NCI-H460 (cell line): ENCODE measurements around the gene NXPH2. TPM values are rescaled to one million over a fixed set of nuclear protein-coding genes. Genes with fewer than 3 reads are reported as not detected.

ENCODE experiments used
- DNase-seq: peaks from one replicate; pipeline ENCODE4 v3.0.0-alpha.2; 2016; ENCODE audit warnings: low read depth; ENCODE audit errors: extremely low read depth
- polyA plus RNA-seq: library from polyadenylated mRNA; depleted of rRNA; stranded (reverse); fragments of >200 nt; gene quantifications from 2 replicates; pipeline ENCODE4 v1.2.3, GENCODE V29; 2014; cell fraction: nucleus; rRNA removed
- total RNA-seq: library from RNA; depleted of rRNA; stranded (reverse); fragments of >200 nt; shearing (Covaris generic); gene quantifications from 2 replicates; pipeline ENCODE4 v1.2.3, GENCODE V29; 2014; rRNA removed

Gene NXPH2
- 0.66 and 0.89 TPM in 2 replicates for total RNA-seq
- polyA plus RNA-seq: not detected in 2 replicates

GRCh38 chr2:138779781-138780445 lies at the start of gene NXPH2:
TSS of gene NXPH2 (minus strand) at chr2:138780390. CDS start at chr2:138780241, 149 bp downstream.
- DNase-seq: no peak

DNA sequence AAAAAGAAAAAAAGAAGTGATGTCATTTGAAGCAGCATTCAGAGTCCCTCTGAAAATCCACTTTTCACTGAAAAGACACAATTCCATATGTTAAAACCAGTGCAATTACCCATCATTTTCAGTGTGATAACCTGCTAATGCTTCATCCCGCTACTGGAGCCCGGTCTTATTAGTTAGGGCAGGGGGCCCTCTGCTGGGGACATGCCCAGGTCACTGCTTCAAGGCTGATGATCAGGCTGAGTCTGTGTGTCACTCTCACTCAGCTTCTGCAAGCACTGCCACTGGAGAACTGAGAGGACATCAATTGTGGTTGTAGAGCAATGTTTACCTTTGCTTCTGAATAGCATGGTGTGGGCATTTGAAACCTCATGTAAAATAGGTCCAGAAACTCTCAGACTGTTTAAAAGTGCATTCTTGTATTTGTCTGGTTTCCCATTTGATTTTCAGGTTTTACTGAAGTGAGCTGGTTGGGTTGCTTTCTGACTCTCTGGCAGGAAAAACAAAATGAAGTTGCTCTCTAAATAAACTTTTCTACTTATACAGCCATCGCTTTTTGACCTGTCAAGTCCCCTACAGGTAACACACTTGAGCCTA lies 49.2 kb upstream of the NXPH2 start:
- peak; percentile 61 for DNase-seq

DNA sequence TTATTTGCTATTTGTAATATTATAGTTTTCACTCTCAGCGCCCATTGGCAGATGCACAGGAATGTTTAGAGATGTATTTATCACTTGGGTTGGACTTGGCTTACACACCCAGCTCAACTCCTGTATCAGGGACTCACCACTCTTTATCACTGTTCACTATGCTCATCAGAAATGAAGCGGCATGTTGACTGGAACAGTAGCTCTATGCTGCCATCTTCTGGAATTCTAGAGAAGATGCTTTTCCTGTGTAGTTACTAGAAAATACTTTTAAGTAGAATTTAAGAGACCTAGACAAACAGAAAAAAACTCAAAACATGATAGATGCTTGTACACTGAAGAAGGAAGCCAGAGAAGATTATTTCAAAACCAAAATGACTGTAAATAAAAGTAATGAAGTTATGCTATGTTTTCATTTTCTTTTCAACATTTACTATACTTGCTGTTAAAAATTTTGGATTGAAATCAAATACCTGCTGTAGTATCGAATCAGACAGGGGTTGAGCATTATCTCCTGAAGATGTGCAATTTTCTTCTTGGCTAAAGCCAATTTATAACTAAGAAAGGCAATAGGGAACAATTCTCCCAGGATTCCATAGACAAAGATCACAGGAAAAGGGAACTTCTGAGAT lies 47.4 kb upstream of the NXPH2 start:
- DNase-seq: peak; percentile 77

DNA sequence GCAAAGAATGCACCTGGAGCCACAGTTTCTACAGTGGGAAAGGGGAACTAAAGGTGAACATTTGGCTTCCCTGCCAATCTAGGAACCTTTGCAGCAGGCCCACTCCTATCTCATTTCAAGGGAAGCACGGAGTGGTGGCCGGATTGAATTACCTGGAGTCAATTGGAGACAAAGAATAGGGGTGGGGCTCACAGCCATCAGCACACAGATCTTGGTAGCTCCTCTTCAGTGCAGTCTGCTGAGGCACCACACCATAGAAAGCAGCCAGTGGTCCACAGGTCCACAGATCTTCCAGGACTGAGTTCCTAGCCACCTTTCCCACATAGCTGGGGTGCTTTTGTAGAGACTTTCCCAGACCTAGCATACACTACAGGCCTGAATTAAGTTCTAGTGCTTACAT lies 43.5 kb upstream of the NXPH2 start:
- DNase-seq: no peak

- DNase-seq: no peak
Observed at GRCh38 chr2:138819964-138820363, 39.8 kb upstream of the NXPH2 start.

DNA sequence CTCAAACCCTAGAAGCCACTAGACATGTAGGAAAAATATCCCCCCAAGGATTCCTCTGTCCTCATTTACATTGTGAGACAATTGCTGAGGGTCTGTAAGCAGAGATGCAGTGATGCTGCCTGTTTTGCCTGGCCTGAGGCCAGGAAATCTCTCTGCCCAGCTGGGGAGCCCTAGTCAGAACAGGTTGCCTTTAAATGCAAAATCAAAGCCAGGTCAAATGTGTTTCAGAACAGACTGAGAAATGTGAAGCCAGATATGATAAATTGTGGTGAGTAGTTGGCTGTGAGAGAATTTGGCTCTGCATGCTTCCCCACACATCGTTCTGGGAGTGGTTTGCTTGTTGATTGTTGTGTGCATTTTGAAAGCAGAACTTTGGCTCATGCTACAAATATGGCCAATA lies 38.4 kb upstream of the NXPH2 start:
- no peak for DNase-seq

GRCh38 chr2:138814123-138814898 lies 34.1 kb upstream of the NXPH2 start:
- DNase-seq: no peak

- DNase-seq: no peak
Observed at GRCh38 chr2:138811431-138811830, 31.2 kb upstream of the NXPH2 start.

GRCh38 chr2:138794724-138795123 lies 14.5 kb upstream of the NXPH2 start:
- DNase-seq: no peak

GRCh38 chr2:138787053-138787666 lies 7.0 kb upstream of the NXPH2 start:
- peak; percentile 44 for DNase-seq

DNA sequence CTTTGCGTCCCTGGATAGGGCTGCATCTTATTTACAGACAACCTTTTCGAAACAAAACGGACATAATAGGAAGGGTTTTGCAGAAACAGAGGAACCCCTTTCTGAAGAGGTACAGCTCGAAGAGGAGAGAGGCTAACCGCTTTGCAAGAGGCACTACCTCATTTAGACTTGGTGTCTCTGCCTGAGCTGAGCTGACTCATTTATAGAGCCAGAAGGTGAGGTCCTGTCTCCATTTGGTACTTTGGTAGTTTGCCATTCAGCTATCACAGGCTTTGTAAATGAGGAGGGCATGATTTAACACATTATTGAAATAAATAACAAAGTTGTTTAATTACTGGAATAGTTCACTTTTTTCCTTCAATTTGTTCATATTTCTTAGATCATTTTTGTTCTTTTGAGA lies 2.2 kb upstream of the NXPH2 start:
- DNase-seq: no peak

- no peak for DNase-seq
Observed at GRCh38 chr2:138780908-138781307, 718 bp upstream of the NXPH2 start.

GRCh38 chr2:138780446-138780880 lies 273 bp upstream of the NXPH2 start:
- no peak for DNase-seq

DNA sequence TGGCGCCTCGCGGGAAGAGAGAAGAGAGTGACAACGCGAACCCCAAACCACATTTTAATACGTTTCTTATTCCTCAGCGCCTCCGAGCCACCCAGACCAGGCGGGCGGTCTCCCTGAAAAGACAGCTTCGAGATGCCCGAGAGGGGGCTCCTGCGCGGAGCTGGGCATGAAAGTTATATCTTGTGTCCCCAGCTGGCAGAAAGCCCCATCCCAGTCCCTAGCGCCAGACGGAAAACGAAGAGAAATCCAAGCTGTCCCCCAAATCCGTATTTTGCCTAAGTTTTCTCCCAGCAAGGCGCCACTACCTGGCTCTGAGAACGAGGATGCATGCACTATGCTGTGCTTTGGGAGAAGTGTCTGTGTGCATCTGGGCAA lies 797 bp downstream of the NXPH2 start:
- no peak for DNase-seq

DNA sequence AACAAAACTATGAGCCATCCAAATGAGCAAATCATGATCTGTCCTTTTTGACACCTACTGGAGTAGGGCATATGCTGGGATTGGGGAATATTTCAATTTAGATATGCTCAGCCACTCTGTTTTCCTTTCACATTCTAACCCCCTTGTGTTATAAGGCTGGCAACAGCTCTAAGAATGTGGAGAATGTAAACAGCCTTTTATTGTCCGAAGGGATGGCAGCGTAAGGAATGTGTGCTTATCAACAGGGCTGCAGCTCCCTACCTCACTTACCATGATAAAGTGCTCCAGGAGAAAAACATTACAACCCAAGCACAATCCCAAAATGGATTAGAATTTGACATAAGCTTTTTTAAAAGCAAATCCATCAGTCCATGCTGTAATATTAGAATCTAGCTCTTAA lies 2.2 kb downstream of the NXPH2 start:
- DNase-seq: peak; percentile 66

DNA sequence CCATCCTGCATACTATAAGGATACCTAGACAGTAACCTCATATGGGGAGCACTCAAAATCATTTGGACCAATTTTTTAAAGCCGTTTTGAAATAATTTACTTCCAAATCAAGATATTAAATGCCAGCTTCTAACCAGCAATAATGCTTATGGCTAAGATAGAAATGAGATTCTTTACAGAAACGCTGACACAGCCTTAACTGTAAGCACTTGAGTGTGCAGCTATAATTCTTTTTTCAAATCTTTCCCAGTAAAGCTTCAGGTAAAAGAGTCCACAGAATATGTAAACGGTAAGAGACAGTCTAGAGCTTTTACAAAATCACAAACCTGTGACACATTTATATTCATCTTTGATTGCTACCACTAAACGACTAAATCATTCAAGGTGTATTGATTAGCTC lies 4.5 kb downstream of the NXPH2 start:
- no peak for DNase-seq

DNA sequence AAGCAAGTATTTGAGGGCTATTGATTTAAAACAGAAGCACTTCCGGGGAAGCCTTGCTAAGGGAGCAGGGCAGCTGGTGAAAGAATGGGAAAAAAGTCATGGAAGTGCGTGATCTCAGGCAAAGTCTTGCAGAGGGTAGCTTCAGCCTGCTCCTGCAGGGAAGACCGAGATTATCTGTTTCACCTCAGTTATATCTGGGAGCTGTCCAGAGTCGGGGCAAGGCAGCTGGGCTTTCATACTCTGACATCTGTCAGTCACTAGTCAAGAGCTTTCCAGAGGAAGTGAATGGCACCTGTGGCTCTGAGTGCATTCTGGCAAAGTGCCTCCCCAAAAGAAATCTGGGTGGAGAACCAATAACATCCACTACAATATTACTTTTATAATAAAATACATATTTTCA lies 8.7 kb downstream of the NXPH2 start:
- no peak for DNase-seq

- no peak for DNase-seq
Observed at GRCh38 chr2:138767101-138767500, 13.1 kb downstream of the NXPH2 start.

DNA sequence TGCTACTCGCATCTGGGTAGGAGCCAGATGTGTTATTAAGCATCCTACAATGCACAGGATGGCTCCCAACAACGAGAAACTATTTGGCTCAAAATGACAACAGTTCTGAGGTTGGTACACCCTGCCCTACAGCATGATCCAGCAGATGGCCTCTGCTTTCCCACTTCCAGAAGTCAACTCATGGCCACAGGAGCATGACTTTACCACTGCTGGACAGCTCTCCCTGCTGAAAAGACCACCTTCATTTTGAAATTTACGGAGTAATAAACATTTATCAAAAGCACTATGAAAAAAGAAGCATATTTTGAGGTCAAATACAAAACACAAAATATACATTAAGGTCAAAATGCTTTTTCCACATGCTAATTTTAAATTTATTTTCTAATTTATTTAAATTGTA lies 13.7 kb downstream of the NXPH2 start:
- no peak for DNase-seq

DNA sequence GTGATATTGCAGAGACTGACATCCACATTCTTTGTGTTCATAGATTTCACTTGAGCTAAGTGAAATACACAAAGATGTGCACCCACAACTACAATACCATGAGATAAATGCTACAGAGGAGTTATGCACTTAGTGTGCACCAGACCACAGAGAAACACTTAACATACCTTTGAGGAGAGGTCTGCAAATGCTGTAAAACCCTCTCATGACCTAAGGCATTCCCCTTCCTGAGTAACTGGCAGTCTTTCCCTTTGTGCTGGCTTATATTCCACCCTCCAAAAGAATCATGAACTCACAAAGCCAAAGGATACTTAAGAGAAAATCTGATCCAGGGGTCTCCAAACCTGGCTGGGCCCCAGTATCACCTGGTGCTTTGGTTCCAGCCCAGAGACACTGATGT lies 16.2 kb downstream of the NXPH2 start:
- DNase-seq: no peak

GRCh38 chr2:138762533-138762932 lies 17.7 kb downstream of the NXPH2 start:
- DNase-seq: no peak
